Hypothalamus (tissue), 51 donors: ENCODE measurements around the gene VSNL1.

Experiments used
- DNase-seq, 51 donors: peaks; one replicate each; lab custom pipeline; 2025; lab: John Stamatoyannopoulos, UW

VSNL1 gene

GRCh38 chr2:17540093-17540812 lies at the start of gene VSNL1:
TSS of gene VSNL1 (plus strand) at chr2:17540696. CDS start at chr2:17592075, 51,379 bp downstream.
- peak in 44 of 51 donors; percentile 7 to 85 (median 59) for DNase-seq

- no peak for DNase-seq
Observed at GRCh38 chr2:17495590-17495989, 44.9 kb upstream of the VSNL1 start.

DNA sequence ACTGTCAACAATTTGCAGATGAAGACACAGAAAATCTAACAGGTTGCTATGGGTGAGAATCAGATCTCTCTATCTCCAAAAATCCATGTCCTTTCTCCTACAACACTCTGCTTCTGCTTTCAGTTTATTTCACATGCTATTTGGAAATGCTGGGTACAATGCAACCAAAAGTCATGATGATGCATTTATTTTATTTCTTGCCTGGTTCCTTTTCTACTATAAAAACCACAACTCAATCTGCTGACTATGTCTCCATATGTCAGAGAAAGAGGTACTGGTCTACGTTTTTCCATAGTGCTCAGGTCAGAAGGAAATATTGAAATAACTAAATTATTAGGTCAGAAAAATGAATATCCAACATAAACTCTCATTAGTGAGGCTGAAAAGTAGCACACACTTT lies 42.8 kb upstream of the VSNL1 start:
- no peak for DNase-seq

DNA sequence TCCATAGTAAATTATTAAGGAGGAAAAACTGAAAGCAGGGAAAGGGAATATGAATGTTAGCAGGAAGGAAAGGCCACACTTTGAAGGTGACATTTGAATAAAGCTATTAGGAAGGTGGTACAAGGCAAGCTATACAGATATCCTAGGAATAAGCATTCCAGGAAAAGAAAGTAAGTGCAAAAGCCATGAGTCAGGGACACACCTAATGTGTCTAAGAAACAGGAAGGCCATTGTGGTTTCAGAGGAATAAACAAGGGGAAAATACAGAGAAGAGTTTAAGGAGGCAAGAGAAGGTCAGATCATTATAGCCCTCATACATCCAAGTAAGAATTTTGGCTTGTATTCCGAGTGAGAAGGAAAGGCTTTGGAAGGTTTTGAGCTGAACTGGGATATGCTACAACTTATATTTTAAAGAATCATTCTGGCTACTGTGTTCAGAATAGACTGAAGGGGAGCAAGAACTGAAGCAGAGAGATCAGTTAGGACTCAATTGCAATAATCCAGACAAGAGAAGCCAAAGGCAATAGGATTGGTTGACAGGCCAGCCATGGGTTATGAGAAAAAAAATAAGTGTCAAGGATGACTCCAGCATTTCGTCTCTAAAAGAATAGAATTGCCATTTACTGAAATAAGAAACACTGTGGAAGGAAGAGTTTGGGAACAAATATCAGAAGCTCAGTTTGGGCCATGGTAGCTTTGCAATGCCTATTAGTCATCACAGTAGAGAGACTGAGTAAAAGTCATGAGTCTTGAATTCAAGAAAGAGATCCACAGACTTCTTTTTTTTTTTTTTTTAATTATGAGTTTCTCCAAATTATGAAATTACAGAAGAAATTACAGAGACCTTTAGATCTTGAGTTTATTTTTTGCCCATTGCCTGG lies 33.5 kb upstream of the VSNL1 start:
- DNase-seq, result no peak

GRCh38 chr2:17515652-17516051 lies 24.8 kb upstream of the VSNL1 start:
- DNase-seq, result no peak

DNA sequence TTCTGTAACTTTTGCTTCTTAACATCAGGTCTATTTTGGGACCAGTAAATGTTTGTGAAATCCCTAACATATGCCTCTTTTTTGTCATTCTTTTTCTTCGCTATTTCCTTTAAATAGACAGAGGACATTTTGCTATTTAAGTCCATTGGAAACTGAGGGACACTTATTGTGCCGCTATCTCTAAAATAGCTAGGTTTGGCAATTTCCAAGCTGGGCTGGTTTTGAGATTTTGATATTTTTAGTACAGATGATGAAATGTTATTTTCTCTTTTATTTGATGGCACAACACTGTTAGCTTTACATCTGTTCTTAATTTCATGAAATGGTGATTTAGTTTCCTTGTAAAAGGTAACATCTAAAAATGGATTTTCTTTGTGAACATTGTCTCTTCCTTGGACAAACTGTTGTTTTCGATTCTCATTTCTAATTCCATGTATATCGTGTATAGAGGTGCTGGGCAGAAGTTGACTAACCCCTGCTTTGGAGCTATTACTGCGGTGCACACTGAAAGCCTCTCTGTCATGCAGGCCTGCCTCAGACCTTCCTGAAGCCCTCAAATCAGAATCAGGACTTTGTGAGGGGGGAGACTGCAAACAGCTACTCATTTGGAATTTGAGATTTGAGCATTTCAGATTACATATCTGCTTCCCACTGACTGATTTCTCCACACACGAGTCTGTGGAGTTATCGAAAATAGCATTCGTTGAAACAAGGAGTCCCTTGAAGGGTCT lies 22.9 kb upstream of the VSNL1 start:
- no peak for DNase-seq

DNA sequence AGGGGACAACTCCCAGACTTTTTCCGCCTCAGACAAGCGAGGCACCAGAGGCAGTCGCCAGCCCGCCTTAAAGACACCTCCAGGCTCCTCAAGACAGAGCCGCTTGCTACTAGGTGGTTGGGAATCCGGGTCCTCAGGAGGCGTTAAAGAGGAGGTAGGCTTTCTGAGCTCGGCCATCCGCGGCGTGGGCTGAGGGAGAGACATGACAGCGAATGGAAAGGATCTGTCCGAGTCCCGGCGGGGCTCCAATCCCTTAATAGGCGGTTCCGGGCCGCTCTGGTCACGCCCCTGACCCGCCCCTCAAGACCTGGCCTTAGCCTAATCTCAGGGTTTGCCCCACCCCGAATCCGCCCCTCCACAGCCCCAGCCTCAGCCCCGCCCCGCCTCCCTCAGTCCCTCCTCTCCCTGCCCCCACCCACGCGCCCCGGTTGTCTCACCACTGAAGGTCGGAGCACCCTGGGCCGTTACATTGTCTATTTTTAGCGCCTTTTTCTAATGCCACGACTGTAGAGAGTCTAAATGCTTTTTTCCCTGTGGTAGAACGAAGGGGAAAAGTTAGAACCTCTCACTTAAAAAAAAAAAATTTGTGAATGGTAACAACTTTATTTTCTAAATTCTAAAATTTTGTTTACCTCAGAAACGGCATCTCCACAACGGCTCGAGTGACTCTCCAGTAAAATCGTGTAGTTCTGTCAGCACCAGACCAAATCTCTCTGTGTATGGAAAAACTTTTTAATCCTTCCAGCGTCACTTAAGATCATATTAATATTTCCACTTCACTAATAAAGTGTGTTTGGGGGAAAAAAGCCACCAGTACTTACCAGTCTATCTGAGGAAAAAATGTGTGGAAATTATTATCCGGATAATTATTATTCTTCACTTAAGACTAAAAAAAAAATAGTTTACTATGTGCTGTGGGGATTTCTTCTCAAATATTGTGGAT lies 22.0 kb upstream of the VSNL1 start, which contains the start of gene RAD51AP2:
Gene RAD51AP2, minus strand, starts transcription at position 229 of the 943 bp plus-strand sequence. Its CDS starts 25 bp downstream, at position 204.
- peak in 40 of 51 donors; percentile 6 to 79 (median 43) for DNase-seq

- DNase-seq, result no peak
Observed at GRCh38 chr2:17519486-17519885, 21.0 kb upstream of the VSNL1 start.

- DNase-seq, result no peak
Observed at GRCh38 chr2:17520761-17521160, 19.7 kb upstream of the VSNL1 start.

DNA sequence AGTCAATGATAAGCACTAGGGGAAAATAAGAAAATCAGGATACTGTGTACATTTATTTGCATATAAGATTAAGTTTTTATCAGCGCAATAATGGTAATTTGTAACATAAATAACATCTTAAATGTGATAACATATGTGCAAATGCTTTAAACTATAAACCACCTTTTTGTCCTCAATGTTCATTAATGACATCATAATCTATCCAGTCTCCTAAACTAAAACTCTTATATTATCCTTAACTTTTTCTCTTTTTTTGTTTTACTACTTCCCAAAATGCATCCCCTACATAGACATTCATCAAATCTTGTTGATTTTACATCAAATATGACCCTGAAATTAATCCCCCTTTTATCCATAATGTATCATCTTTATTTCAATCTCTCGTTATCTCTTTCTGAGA lies 18.9 kb upstream of the VSNL1 start:
- DNase-seq, result no peak

- DNase-seq, result no peak
Observed at GRCh38 chr2:17522303-17522702, 18.2 kb upstream of the VSNL1 start.

- DNase-seq, result no peak
Observed at GRCh38 chr2:17529771-17530170, 10.7 kb upstream of the VSNL1 start.

- DNase-seq, result no peak
Observed at GRCh38 chr2:17533546-17533945, 7.0 kb upstream of the VSNL1 start.

GRCh38 chr2:17536416-17536815 lies 4.1 kb upstream of the VSNL1 start:
- no peak for DNase-seq

GRCh38 chr2:17538022-17538843 lies 2.3 kb upstream of the VSNL1 start:
- DNase-seq, result peak in 1 of 51 donors; percentile 46

DNA sequence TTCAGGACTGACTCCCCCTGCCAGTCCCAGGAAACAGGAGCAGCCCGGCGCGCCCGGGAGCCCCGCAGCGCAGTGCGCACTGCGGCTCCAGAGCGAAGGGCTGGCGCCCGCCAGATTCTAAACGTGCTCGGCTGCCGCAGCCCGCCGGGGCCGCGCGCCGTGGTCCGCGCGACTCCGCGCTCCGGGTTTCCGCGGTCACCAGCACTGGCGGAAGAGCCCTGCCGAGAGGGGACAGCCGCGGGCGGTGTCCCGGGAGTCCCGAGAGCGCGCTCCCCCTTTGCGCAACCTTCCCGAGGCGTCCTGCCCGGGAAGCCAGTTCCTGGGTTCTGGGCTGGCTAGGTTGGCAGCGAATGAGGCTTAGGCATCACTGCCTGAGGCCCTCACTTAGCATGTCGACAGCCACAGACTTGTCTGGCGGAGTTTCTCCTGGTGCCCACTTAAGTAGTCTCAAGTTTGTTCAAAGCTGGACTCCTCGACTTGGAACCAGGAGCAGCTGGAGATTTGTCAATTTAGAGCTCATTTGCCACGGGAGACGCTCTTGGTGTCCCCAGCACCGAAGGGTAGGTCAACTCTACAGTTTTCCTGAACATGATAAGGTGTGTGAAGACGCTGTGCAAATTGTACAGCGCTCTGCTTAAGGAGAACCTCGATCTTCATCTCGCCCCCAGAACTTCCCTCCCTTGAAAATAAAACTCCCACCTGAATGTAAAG lies 1.5 kb upstream of the VSNL1 start:
- peak in 26 of 51 donors; percentile 1 to 74 (median 20) for DNase-seq

DNA sequence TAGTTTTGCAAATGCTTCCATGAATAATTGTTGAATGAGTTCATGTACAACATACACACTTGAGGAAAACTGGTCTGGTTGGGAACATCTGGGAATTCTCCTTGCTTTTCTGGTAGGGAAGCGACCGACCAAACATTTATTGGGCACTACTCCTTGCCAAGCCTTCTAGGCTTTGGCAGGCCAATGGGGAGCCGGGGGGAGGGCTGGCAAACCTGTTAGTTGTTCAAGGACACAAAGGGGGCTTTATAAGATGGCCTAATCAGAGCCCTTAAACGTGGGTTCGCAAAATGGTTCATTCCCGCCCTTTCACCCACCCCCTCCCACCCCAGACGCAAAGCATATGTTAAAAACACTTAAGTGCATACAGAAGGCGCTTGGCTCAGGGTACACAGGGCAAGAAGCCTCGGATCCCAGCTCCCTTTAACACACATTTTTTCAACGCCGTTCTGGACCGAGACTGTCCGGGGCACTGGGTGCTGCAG lies 844 bp upstream of the VSNL1 start:
- peak in 1 of 51 donors; percentile 20 for DNase-seq
